Glutamatergic neuron (in vitro differentiated cells): Measurements from ENCODE around the gene LPAR2. TPM values are rescaled to one million over a fixed set of nuclear protein-coding genes. Genes with fewer than 3 reads are reported as not detected.
"Not testable (repeated sequence)": the region's sequence is repeated elsewhere in the genome, so short reads cannot be mapped to it uniquely, and the experiment has no call there.

Experiments used
- DNase-seq: peaks from one replicate; pipeline ENCODE4 v3.0.0; 2022
- H3K27ac Mint-ChIP-seq: one replicate; pipeline ENCODE4 v1.8.0; 2020; ENCODE audit warnings: mild to moderate bottlenecking, mixed read lengths, inconsistent platforms; ENCODE audit not compliant: unreplicated experiment
- H3K27me3 Mint-ChIP-seq: one replicate; pipeline ENCODE4 v1.8.0; 2020; ENCODE audit warnings: mild to moderate bottlenecking, moderate library complexity, mixed read lengths, inconsistent platforms; ENCODE audit not compliant: unreplicated experiment
- H3K36me3 Mint-ChIP-seq: one replicate; pipeline ENCODE4 v1.8.0; 2020; ENCODE audit warnings: mild to moderate bottlenecking, mixed read lengths, inconsistent platforms; ENCODE audit not compliant: unreplicated experiment
- H3K4me1 Mint-ChIP-seq: one replicate; pipeline ENCODE4 v1.8.0; 2020; ENCODE audit warnings: mild to moderate bottlenecking, low read depth, mixed read lengths, inconsistent platforms; ENCODE audit not compliant: unreplicated experiment
- H3K4me3 Mint-ChIP-seq: one replicate; pipeline ENCODE4 v1.8.0; 2020; ENCODE audit warnings: mild to moderate bottlenecking, mixed read lengths, inconsistent platforms; ENCODE audit not compliant: unreplicated experiment
- H3K9me3 Mint-ChIP-seq: one replicate; pipeline ENCODE4 v1.8.0; 2020; ENCODE audit warnings: mild to moderate bottlenecking, moderate library complexity, mixed read lengths, inconsistent platforms; ENCODE audit not compliant: unreplicated experiment
- total RNA-seq: library from RNA; stranded (reverse); fragmentation: NEBNext Ultra II Directional; extraction: Animal tissue kit (Norgen Biotek cat#: 25700); gene quantifications from one replicate; pipeline ENCODE4 v1.2.1, GENCODE V29; 2021; ENCODE audit not compliant: unreplicated experiment
- TF ChIP-seq, protein P1 (sequence below): fragments of 200-600 bp; sonication (generic); IDR thresholded peaks from one replicate; pipeline ENCODE4 v1.5.0; 2021; ENCODE audit not compliant: partially characterized antibody, unreplicated experiment

LPAR2 gene
- total RNA-seq, 1 donor from 2014 or later: 364 TPM

DNA sequence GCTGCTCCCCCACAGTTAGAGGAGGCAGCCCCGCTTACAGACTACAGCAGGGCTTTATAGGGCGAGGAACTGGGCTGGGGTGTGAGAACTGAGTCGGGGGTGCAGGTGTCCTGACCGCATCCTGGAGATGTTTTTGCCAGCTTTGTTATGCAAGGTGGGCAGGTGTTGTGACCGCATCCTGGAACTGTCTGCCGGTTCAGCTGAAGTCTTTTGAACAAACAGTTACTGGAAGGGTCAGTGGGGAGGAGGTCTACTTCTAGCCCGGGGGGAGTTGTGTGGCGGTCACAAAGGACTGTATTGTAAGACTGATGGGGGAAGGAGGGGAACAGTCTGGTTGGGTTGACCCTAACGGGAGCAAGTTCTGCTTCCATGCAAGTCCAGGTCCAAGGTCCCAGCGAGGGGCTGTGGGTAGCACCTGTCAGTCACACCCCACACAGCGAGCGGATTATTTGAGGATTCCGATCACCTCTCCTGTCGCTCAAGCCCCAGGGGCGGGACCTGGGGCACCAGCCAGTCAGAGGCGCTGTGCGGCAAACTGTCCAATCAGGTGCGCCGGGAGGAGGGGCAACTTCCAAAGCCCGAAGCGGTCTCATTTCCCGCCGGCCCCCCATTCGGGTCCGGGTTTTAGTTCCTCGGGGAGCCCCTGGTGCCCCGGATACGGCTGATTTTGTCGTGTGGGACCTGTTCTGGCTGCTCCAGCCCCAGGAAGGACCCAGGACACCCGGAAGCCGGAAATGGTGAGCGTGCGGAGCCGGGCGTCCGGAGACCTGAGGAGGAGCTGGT lies 40.4 kb upstream of the LPAR2 start, which contains the start of gene ZNF101:
Gene ZNF101 (plus strand): TSS at position 610 of the 783 bp plus-strand sequence. CDS start 125 bp downstream, at position 735.
- TF ChIP-seq, protein P1, sequence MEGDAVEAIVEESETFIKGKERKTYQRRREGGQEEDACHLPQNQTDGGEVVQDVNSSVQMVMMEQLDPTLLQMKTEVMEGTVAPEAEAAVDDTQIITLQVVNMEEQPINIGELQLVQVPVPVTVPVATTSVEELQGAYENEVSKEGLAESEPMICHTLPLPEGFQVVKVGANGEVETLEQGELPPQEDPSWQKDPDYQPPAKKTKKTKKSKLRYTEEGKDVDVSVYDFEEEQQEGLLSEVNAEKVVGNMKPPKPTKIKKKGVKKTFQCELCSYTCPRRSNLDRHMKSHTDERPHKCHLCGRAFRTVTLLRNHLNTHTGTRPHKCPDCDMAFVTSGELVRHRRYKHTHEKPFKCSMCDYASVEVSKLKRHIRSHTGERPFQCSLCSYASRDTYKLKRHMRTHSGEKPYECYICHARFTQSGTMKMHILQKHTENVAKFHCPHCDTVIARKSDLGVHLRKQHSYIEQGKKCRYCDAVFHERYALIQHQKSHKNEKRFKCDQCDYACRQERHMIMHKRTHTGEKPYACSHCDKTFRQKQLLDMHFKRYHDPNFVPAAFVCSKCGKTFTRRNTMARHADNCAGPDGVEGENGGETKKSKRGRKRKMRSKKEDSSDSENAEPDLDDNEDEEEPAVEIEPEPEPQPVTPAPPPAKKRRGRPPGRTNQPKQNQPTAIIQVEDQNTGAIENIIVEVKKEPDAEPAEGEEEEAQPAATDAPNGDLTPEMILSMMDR: no peak
- peak within 1 kb of the TSS; percentile 71 for H3K27ac Mint-ChIP-seq
- no peaks in the 10 kb centered on the region for H3K36me3 Mint-ChIP-seq
- peak within 1 kb of the TSS; percentile 95 for H3K4me3 Mint-ChIP-seq
- peak; percentile 93 for DNase-seq
- H3K27me3 Mint-ChIP-seq: peaks cover 2% of the 10 kb centered on the region
- H3K4me1 Mint-ChIP-seq: peaks cover 5% of the 10 kb centered on the region
- H3K9me3 Mint-ChIP-seq: peaks cover 7% of the 10 kb centered on the region

DNA sequence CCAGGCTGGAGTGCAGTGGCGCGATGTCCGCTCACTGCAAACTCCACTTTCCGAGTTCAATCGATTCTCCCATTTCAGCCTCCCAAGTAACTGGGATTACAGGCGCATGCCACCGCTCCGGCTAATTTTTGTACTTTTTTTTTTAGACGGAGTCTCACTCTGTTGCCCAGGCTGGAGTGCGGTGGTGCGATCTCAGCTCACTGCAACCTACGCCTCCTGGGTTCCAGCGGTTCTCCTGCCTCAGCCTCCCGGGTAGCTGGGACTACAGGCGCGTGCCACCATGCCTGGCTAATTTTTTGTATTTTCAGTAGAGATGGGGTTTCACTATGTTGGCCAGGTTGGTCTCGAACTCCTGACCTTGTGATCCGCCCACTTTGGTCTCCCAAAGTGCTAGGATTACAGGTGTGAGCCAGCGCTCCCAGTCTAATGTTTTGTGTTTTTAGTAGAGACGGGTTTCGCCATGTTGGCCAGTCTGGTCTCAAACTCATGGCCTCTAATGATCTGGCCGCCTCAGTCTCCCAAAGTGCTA lies 37.5 kb upstream of the LPAR2 start:
- Mint-ChIP-seq H3K9me3 (peaks cover 14% of the 10 kb centered on the region), H3K4me1 (peaks cover 23% of the 10 kb centered on the region)
- H3K4me3 Mint-ChIP-seq, H3K27ac Mint-ChIP-seq, DNase-seq, H3K36me3 Mint-ChIP-seq, H3K27me3 Mint-ChIP-seq: not testable (repeated sequence)

DNA sequence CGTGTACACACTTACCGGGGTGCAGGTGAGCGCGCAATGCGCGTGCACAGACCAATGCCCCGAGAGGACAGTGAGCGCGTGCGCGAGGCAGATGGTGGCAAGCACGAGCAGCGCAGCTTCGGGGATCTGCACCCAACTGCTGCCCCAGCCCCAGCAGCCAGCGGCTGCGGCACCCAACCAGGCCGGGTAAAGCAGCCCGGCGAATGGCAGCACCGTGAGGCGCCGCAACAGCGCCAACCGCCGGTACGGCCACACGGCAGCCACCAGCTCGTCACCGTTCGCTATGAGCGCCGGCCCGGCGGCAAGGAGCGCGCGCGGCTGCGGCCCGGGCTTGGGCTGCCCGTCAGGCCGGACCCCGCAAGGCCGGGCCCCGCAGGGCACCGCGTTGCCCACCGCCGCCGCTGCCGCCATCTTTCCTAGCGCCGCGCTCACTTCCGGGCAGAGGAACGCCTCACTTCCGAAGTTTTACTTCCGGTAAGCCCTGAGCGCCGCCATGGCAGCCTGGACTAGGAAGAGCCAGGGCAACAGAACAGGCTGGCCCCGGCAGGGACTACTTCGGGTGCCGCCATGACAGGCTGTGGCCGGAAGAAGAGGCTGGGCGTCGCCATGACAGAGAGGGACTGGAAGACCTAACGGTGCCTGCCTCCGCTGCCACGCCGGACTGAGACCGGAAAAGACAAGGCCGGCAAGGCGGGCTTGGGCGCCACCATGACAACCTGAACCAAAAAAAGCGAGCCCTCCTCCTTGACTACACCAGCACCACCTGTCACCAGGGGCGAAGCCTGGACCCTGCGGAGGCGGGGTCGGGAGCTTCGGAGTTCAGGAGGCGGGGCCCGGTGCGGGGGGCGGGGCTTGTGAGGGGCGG lies 35.5 kb upstream of the LPAR2 start, which contains the start of gene ATP13A1:
Gene ATP13A1 (minus strand): TSS at position 421 of the 865 bp plus-strand sequence. CDS start 10 bp downstream, at position 411.
- TF ChIP-seq, protein P1: no peak
- Mint-ChIP-seq H3K27ac (peak within 1 kb of the TSS; percentile 98), H3K27me3 (peaks cover 10% of the 10 kb centered on the region), H3K36me3 (no peaks in the 10 kb centered on the region), H3K9me3 (peaks cover 12% of the 10 kb centered on the region), H3K4me3 (peak within 1 kb of the TSS; percentile 92), H3K4me1 (peaks cover 21% of the 10 kb centered on the region)
- DNase-seq: peak; percentile 92

DNA sequence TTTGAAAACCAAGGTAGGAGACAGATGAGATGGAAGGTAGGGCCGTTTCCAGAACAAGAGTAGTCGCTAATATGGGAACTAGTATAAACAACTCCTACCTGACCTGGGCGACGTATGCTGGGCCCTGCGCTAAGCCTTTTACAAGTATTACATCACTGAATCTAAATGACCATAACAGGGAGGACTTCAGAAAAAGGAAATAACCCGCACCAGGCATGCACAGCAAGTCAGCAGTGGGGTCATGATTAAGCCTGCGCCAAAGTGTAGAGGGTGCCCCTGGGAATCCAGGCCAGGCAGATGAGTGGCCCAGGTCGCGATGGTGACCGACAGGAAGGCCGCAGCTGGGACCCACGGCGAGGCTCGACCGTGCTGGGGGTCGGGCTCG lies 34.8 kb upstream of the LPAR2 start:
- no peak for DNase-seq
- Mint-ChIP-seq H3K9me3 (peaks cover 14% of the 10 kb centered on the region), H3K4me3 (peak overlapping the region; percentile 92), H3K27ac (peak overlapping the region; percentile 82), H3K4me1 (peaks cover 18% of the 10 kb centered on the region), H3K27me3 (peaks cover 10% of the 10 kb centered on the region), H3K36me3 (no peaks in the 10 kb centered on the region)
- TF ChIP-seq, protein P1: no peak

DNA sequence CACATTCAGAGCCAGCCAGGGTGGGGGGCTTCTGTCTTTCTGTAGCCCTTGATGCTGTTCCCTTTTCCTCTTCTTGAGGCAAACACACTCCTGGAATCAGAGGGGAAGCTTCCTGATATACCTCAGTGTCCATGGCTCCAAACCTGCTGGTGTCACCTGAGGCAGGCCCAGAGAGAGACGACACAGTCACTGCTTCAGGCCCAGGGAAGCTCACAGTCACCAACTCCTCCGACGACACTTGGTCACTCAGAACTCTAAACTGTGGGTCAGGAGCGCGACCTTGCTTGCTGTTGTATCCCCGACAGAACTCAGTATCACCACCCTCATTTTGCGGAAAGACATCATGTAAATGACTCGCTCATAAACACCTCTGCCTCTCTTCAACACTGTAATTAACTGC lies 34.3 kb upstream of the LPAR2 start:
- peaks cover 10% of the 10 kb centered on the region for H3K27me3 Mint-ChIP-seq
- H3K9me3 Mint-ChIP-seq: peaks cover 14% of the 10 kb centered on the region
- peaks cover 18% of the 10 kb centered on the region for H3K4me1 Mint-ChIP-seq
- H3K27ac Mint-ChIP-seq: peak overlapping the region; percentile 82
- no peak for DNase-seq
- TF ChIP-seq, protein P1: no peak
- no peaks in the 10 kb centered on the region for H3K36me3 Mint-ChIP-seq
- H3K4me3 Mint-ChIP-seq: peak overlapping the region; percentile 92
